Activated CD4-positive, alpha-beta T cell treated with anti-CD3 and anti-CD28 coated beads, Interleukin-2, amount 10 ng/mL, durations not matched to agents 24 days and 14 days (primary cell): ENCODE data around the gene AGO3. TPM values are rescaled to one million over a fixed set of nuclear protein-coding genes. Genes with fewer than 3 reads are reported as not detected.
A peak's percentile ranks its signal among the peaks of the same experiment; 100 is the strongest.

Experiments
- DNase-seq: peaks from one replicate; pipeline ENCODE4 v3.0.0; 2022
- H3K27ac Mint-ChIP-seq: one replicate; pipeline ENCODE4 v1.8.0; 2022; ENCODE audit warnings: mild to moderate bottlenecking, mixed read lengths
- H3K27me3 Mint-ChIP-seq: one replicate; pipeline ENCODE4 v1.8.0; 2022; ENCODE audit warnings: mixed read lengths
- H3K36me3 Mint-ChIP-seq: one replicate; pipeline ENCODE4 v1.8.0; 2022; ENCODE audit warnings: low read depth, mild to moderate bottlenecking, mixed read lengths
- H3K4me1 Mint-ChIP-seq: one replicate; pipeline ENCODE4 v1.8.0; 2021; ENCODE audit warnings: mixed read lengths
- H3K4me3 Mint-ChIP-seq: one replicate; pipeline ENCODE4 v1.8.0; 2022; ENCODE audit warnings: mild to moderate bottlenecking, moderate library complexity, mixed read lengths
- H3K9me3 Mint-ChIP-seq: one replicate; pipeline ENCODE4 v1.8.0; 2021; ENCODE audit warnings: mixed read lengths
- intact Hi-C: fragments of 100-400 bp; cut with micrococcal nuclease; formaldehyde crosslinking; loops from one replicate; pipeline ENCODE4 v1.15.1; 2023
- total RNA-seq: library from RNA; stranded (reverse); gene quantifications from 2 replicates; pipeline ENCODE4 v1.2.3, GENCODE V29; 2022

The AGO3 gene
- total RNA-seq, 1 donor from 2014 or later, result 32.1 TPM

GRCh38 chr1:35894183-35894582 is 36.7 kb upstream of the AGO3 start:
- no peaks in the 10 kb centered on the region for H3K9me3 Mint-ChIP-seq
- DNase-seq, result no peak
- intact Hi-C loops, result no loop called here
- H3K27me3 Mint-ChIP-seq, result no peaks in the 10 kb centered on the region
- H3K36me3 Mint-ChIP-seq, result peaks cover 39% of the 10 kb centered on the region
- H3K4me1 Mint-ChIP-seq, result peaks cover 3% of the 10 kb centered on the region
- no peak overlapping the region for H3K4me3 Mint-ChIP-seq
- no peak overlapping the region for H3K27ac Mint-ChIP-seq

- H3K27ac Mint-ChIP-seq, result no peak overlapping the region
- no peaks in the 10 kb centered on the region for H3K9me3 Mint-ChIP-seq
- intact Hi-C loops, result no loop called here
- H3K4me1 Mint-ChIP-seq, result peaks cover 3% of the 10 kb centered on the region
- H3K36me3 Mint-ChIP-seq, result peaks cover 37% of the 10 kb centered on the region
- H3K4me3 Mint-ChIP-seq, result no peak overlapping the region
- H3K27me3 Mint-ChIP-seq, result no peaks in the 10 kb centered on the region
- DNase-seq, result no peak
Measured at GRCh38 chr1:35894656-35895055, 36.2 kb upstream of the AGO3 start.

DNA sequence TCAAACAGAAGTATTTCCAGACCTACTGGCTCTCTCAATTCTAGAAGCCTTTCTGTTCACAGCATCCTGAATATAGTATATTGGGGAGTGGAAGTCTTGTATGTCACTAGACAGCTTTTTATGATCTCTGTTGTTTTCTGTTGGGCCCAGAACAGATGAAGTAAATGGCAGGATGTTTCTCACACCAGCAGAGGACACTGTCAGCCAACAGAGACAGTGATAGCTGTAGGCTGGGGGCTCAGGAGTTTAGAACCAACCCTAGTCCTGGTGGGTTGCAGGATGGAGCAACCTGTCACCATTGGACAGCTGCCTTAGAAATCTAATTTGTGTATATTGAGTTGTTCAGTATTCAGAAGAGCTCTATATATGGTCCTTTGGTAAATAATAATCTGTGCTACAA is 31.0 kb upstream of the AGO3 start:
- intact Hi-C loops, result no loop called here
- no peaks in the 10 kb centered on the region for H3K9me3 Mint-ChIP-seq
- H3K4me1 Mint-ChIP-seq, result no peaks in the 10 kb centered on the region
- H3K4me3 Mint-ChIP-seq, result no peak overlapping the region
- DNase-seq, result no peak
- peaks cover 29% of the 10 kb centered on the region for H3K36me3 Mint-ChIP-seq
- H3K27me3 Mint-ChIP-seq, result no peaks in the 10 kb centered on the region
- H3K27ac Mint-ChIP-seq, result no peak overlapping the region

- H3K36me3 Mint-ChIP-seq, result peaks cover 24% of the 10 kb centered on the region
- no peaks in the 10 kb centered on the region for H3K4me1 Mint-ChIP-seq
- no peak overlapping the region for H3K4me3 Mint-ChIP-seq
- intact Hi-C loops, result no loop called here
- no peaks in the 10 kb centered on the region for H3K9me3 Mint-ChIP-seq
- H3K27me3 Mint-ChIP-seq, result no peaks in the 10 kb centered on the region
- no peak for DNase-seq
- H3K27ac Mint-ChIP-seq, result no peak overlapping the region
Measured at GRCh38 chr1:35901235-35901634, 29.7 kb upstream of the AGO3 start.

- Mint-ChIP-seq H3K4me3 (no peak overlapping the region), H3K27ac (no peak overlapping the region), H3K4me1 (no peaks in the 10 kb centered on the region), H3K36me3 (peaks cover 27% of the 10 kb centered on the region), H3K9me3 (no peaks in the 10 kb centered on the region), H3K27me3 (no peaks in the 10 kb centered on the region)
- intact Hi-C loops, result no loop called here
- DNase-seq, result no peak
Measured at GRCh38 chr1:35902671-35903070, 28.2 kb upstream of the AGO3 start.

GRCh38 chr1:35914717-35915116 is 16.2 kb upstream of the AGO3 start:
- H3K9me3 Mint-ChIP-seq, result no peaks in the 10 kb centered on the region
- no peak overlapping the region for H3K27ac Mint-ChIP-seq
- H3K27me3 Mint-ChIP-seq, result no peaks in the 10 kb centered on the region
- intact Hi-C loops, result no loop called here
- H3K4me3 Mint-ChIP-seq, result no peak overlapping the region
- H3K36me3 Mint-ChIP-seq, result peaks cover 68% of the 10 kb centered on the region
- DNase-seq, result no peak
- H3K4me1 Mint-ChIP-seq, result no peaks in the 10 kb centered on the region

GRCh38 chr1:35915693-35916092 is 15.2 kb upstream of the AGO3 start:
- Mint-ChIP-seq H3K4me3 (no peak overlapping the region), H3K9me3 (no peaks in the 10 kb centered on the region)
- intact Hi-C loops, result no loop called here

DNA sequence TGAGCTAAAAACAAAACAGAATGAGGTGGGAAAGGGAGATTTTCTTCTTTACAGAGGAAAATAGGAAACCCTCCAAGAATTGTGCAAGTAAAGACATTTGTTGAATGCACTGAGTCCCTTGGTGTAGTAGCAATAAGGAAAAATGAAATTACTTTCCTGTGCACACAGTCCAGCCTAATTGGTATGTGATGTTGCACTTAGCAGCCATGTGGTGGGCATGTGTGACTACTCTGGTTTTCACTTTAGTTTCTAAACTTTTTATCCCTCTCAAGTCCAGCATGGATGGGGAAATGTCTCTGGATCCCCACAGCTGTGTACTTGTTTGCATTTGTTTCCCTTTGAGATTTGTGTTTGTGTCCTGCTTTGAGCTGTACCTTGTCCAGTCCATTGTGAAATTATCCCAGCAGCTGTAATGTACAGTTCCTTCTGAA is 7.1 kb upstream of the AGO3 start:
- no peaks in the 10 kb centered on the region for H3K4me1 Mint-ChIP-seq
- H3K36me3 Mint-ChIP-seq, result peaks cover 25% of the 10 kb centered on the region
- intact Hi-C loops, result no loop called here
- H3K27ac Mint-ChIP-seq, result no peak overlapping the region
- no peak overlapping the region for H3K4me3 Mint-ChIP-seq
- DNase-seq, result no peak
- no peaks in the 10 kb centered on the region for H3K27me3 Mint-ChIP-seq
- H3K9me3 Mint-ChIP-seq, result no peaks in the 10 kb centered on the region

More at GRCh38 chr1:35915693-35916092, 15.2 kb upstream of the AGO3 start:
- Mint-ChIP-seq H3K27ac (no peak overlapping the region), H3K4me1 (no peaks in the 10 kb centered on the region), H3K27me3 (no peaks in the 10 kb centered on the region), H3K36me3 (peaks cover 76% of the 10 kb centered on the region)
- no peak for DNase-seq

GRCh38 chr1:35924838-35925237 is 6.1 kb upstream of the AGO3 start:
- intact Hi-C loops, result no loop called here
- Mint-ChIP-seq H3K4me1 (peaks cover 2% of the 10 kb centered on the region), H3K4me3 (no peak overlapping the region), H3K27me3 (no peaks in the 10 kb centered on the region), H3K27ac (no peak overlapping the region), H3K9me3 (no peaks in the 10 kb centered on the region), H3K36me3 (peaks cover 16% of the 10 kb centered on the region)
- no peak for DNase-seq

DNA sequence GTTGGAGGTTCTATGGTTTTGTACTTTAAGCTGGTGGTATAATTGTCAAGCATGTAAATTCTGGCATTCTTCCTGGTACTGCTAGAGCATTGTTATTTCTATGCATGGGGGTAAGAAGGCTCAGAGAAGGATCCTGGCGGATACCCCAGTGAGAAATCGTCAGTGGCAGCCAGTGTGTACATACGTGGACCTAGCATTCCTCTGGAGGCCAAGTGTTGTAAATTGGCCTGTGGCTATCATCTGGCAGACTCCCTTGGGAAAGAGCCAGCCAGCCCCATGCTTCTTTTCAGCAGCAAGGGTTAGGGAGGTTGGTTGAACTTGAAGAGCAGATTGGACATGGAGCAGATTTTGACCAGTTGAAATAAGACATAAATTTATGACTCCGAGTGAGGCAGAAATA is 5.2 kb upstream of the AGO3 start:
- peaks cover 8% of the 10 kb centered on the region for H3K36me3 Mint-ChIP-seq
- H3K4me1 Mint-ChIP-seq, result peaks cover 5% of the 10 kb centered on the region
- intact Hi-C loops, result no loop called here
- H3K9me3 Mint-ChIP-seq, result no peaks in the 10 kb centered on the region
- H3K27me3 Mint-ChIP-seq, result no peaks in the 10 kb centered on the region
- H3K4me3 Mint-ChIP-seq, result no peak overlapping the region
- DNase-seq, result no peak
- H3K27ac Mint-ChIP-seq, result no peak overlapping the region

DNA sequence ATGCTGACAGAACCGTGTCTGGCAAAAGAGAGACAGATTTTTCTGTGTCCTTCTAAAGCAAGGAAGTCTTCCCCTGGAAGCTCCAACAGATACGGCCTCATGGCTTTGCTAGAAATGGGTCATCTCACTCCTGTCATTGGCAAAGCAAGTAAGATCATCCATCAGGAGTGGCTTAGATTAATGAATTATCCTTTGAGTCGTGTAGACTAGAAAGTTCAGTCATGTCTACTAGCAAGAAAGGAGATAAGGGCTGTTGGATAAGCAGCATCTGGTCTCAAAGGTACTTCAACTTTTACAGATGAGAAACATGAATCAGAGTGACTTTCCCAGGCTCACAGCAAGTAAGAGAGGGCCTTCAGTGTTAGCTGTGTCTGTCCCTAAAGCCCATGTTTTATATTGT is 3.4 kb upstream of the AGO3 start:
- Mint-ChIP-seq H3K4me3 (no peak overlapping the region), H3K9me3 (no peaks in the 10 kb centered on the region), H3K36me3 (peaks cover under 1% of the 10 kb centered on the region), H3K4me1 (peaks cover 14% of the 10 kb centered on the region), H3K27me3 (no peaks in the 10 kb centered on the region), H3K27ac (no peak overlapping the region)
- intact Hi-C loops, result no loop called here
- DNase-seq, result no peak

- no peaks in the 10 kb centered on the region for H3K9me3 Mint-ChIP-seq
- DNase-seq, result peak; percentile 79
- peak overlapping the region; percentile 95 for H3K27ac Mint-ChIP-seq
- intact Hi-C loops, result loop anchor here (2.0 kb wide), 2 partner anchors 17 to 47 kb away; partner anchors contain the start of gene AGO1
- H3K36me3 Mint-ChIP-seq, result peaks cover 2% of the 10 kb centered on the region
- H3K4me3 Mint-ChIP-seq, result peak overlapping the region; percentile 89
- H3K27me3 Mint-ChIP-seq, result no peaks in the 10 kb centered on the region
- H3K4me1 Mint-ChIP-seq, result peaks cover 22% of the 10 kb centered on the region
Measured at GRCh38 chr1:35929730-35930592, 944 bp upstream of the AGO3 start.

DNA sequence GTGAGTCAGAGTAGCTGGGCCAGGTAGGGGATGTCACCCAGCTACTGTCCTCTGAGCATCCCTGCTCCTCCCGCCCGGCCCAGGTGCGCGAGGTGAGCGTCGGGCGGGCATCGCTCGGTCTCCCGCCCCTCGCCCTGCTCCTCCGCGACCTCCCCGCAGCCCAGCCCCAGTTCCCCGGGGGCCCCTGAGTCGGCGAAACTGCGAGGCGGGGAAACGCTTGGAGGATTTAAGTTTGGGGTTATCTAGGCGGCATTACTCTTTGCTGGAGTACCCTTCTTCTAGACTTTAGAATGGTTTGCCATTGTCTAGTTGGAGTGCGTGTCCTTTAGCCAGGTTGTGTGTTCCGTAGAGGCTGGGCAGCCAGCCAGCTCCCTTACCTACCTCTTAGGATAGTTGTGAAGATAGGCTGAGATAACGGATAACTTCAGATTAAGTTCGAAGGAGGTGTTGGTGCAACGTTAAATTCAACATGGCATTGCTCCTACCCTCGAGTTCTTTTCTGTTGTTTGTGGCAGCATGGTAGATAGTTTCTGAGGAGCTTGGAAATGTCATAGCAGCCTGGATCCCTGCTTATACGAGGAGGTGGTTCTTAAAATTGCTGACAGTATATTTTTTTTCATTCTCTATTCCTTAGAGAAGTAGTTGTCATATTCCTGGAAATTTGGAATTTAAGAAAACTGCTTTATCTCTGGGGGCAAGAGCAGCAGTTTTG is 697 bp downstream of the AGO3 start:
- Mint-ChIP-seq H3K27me3 (no peaks in the 10 kb centered on the region), H3K4me3 (peak overlapping the region; percentile 94), H3K9me3 (no peaks in the 10 kb centered on the region), H3K36me3 (peaks cover 2% of the 10 kb centered on the region), H3K27ac (peak overlapping the region; percentile 94), H3K4me1 (peaks cover 22% of the 10 kb centered on the region)
- no peak for DNase-seq
- intact Hi-C loops, result loop anchor here (1.0 to 2.0 kb wide), 5 partner anchors 11 to 218 kb away; partner anchors contain the start of genes ADPRS, AGO1 and TRAPPC3

DNA sequence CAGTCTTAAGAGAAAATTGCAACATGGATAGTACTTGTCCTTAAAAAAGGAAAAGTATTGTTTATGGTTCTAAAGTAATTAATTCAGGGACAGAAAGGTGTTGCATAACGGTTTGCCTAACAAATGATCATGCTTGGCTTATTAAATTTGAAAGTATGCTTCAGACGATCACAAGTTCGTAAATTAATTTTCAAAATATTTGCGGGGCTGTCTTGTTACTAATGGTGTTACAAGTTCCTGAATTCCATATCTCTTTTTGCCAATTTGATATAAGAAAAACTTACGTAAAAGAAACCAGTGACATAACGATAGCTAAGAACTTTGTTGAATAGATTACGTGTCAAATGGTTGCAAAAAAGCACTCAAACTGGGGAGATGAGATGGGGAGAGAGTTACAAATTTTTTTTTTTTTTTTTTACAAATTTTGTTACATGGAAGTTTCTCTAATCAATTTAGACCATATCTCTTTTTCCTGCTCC is 1.3 kb downstream of the AGO3 start:
- Mint-ChIP-seq H3K9me3 (no peaks in the 10 kb centered on the region), H3K4me3 (peak overlapping the region; percentile 94), H3K27me3 (no peaks in the 10 kb centered on the region), H3K27ac (no peak overlapping the region), H3K36me3 (peaks cover 2% of the 10 kb centered on the region), H3K4me1 (peaks cover 22% of the 10 kb centered on the region)
- no peak for DNase-seq
- intact Hi-C loops, result no loop called here
